ENCODE measurements around the gene BMPR1A.
"Not testable (repeated sequence)": the region's sequence is repeated elsewhere in the genome, so short reads cannot be mapped to it uniquely, and the experiment has no call there.

BMPR1A gene

DNA sequence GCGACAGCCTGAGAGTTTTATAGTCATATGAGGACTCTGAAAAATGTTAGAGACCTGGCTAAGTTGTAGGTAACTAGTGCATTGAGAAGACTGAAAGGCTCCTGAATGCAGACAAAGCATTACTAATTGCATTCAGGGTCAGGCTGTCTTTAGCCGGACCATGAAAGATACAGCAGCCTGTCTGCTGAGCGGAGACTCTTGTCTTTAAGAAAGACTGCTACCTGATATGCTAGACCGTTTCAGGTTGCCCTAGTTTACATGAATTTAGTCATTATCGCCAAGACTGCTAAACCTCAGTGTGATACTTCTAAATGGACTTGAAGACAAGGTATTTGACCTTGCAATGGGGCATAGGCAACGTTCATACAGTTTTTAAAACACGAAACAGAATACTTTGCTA, 81.2 kb downstream of the BMPR1A start:
- in situ Hi-C loops (cut with MboI; ENCODE audit: low sequenced_read_pairs) = no loop called here

DNA sequence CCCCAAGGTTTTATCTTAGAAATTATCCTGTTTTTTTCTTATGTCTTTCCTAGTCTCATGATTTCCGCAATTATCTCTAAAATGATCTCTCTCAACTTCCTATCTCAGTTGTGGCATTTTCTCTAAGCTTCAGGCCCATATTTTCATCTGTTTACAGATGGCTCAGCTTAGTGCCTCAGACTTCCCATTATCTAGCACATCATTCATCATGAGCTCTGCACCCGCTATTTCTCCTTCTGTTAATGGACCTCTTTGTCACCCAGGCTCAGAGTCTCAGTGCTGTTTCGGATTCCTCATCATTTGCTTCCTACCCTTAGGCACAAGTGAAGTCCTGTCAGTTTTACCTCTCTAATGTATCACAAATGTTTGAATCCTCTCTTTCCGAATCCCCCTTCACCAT, 84.1 kb downstream of the BMPR1A start:
- in situ Hi-C loops (cut with MboI; ENCODE audit: low sequenced_read_pairs) = no loop called here

DNA sequence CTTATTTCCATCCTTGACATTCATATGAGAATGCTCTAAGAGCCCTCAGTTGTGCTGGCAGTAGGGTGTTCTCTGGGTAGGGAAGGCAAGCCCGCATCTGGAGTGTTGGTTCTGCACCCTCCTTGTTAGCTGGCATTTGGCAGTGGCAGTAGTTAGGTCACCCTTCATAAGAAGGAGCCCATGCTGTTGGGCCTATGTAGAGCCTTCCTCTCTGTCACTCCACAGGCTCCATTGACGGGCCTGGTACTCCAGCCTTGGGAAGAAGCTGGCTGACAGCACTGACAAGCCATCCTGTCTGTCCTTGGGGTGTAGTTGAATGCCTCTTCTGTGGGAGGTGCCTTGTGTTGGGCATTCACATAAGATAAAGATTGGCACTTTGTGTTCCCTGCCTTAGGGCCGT, 89.7 kb downstream of the BMPR1A start:
- in situ Hi-C loops (cut with MboI; ENCODE audit: low sequenced_read_pairs) = no loop called here

DNA sequence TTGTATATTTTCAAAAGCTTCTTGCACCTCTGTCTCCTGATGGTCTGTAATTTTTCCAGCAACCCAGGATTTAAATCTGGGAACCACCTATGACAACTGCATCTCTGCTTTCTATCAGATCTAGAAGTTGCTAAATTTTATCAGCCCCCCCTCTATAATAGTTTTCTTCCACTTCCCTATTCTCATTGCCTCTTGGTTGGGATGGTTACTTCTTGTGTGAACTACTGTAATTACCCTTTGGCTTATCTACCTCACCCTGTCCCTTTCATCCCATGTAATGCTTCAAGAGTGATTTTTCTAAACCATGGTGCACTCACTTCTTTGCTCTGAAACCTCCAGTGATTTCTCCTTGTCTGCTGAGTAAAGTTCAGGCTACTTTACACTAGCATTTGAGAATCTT, 92.3 kb downstream of the BMPR1A start:
- in situ Hi-C loops (cut with MboI; ENCODE audit: low sequenced_read_pairs) = no loop called here

DNA sequence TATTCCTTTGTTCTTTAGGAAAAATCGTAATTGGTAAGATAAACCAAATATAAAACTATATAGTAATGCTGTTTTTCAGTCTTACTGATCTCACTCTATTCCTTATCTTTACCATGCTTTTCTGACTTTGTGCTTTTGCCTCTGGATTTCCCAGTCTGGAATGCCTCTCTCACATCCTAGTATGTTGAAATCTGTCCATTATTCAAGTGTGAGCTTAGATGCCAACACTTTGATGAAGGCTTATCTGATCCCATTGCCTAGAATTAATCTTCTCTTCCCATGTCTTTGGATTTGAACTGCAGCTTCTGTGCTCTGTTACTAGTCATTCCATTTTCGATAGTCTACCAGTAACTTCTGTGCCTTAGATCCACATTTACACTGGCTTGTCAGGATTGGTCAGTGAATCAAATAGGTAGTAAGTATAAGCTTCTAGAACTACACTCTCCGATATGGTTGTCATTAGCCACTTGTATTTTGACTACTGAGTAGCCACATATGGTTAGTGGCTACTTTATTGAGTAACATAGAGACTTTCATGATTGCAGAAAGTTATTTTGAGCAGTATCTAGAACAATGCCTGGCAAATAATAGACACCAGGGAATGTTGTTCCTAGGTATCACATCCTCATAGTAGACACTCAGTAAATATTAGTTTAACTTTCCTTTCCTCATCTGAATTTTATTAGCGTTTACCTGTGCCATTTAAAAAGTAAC, 92.9 kb downstream of the BMPR1A start:
- in situ Hi-C loops (cut with MboI; ENCODE audit: low sequenced_read_pairs) = no loop called here

DNA sequence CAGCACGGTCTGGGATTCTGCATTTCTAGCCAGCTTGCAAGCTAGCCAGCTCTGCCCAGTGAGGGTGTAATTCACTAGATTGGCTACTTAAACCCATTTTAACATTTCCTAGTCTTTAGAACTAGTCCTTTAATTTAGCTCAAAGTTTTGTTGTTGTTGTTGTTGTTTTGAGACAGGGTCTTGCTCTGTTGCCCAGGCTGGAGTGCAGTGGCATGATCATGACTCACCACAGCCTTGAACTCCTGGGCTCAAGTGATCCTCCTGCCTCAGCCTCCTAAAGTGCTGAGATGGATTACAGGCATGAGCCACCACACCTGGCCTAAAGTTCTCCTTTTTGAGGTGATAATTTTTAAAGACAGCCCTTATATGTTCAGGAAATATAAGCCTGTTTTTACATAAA, 94.1 kb downstream of the BMPR1A start:
- in situ Hi-C loops (cut with MboI; ENCODE audit: low sequenced_read_pairs) = no loop called here

DNA sequence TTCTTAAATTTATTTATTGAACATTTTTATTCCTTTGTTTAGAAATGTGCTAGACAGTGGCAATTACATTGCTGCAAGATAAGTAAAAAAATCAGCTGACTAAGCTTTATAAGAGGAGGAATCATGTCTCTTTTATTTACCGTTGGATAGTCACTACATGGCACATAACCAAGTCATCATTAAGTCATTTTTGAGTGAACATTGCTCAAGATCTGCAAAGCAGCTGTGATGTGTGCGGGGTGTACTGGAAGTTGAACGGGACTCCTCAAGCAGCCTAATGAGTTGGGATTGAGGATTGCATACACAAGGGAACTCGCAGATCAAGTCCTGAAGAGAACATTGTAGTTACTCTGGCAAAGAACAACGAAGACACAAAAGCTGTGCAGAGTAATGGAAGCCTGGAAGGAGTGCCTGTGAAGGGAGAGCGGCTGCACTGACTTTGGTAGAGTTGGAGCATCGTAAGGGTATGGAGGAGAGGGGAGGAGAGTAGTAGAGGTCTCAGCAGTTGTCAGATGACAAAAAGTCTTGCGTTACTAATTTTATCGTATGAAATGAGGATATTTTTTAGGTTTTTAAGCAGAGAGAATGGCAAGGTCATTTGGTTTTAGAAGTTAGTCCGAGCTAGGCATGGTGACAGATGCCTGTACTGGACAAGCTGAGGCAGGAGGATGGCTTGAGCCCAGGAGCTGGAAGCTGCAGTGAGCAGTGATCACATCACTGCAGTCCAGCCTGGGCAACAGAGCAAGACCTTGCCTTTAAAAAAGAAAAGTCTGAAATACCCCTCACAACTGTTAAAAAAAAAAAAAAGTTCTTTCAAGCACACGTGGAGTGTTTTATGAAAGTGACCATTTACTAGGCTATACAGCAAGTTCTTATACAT, 95.1 kb downstream of the BMPR1A start:
- in situ Hi-C loops (cut with MboI; ENCODE audit: low sequenced_read_pairs) = no loop called here

DNA sequence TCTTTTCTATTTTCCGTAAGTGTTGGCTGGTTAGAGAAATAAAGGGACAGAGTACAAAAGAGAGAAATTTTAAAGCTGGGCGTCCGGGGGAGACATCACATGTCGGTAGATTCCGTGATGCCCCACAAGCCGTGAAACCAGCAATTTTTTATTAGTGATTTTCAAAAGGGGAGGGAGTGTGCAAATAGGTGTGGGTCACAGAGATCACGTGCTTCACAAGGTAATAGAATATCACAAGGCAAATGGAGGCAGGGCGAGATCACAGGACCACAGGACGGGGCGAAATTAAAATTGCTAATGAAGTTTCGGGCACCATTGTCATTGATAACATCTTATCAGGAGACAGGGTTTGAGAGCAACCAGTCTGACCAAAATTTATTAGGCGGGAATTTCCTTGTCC, 97.2 kb downstream of the BMPR1A start:
- in situ Hi-C loops (cut with MboI; ENCODE audit: low sequenced_read_pairs) = not testable (repeated sequence)

DNA sequence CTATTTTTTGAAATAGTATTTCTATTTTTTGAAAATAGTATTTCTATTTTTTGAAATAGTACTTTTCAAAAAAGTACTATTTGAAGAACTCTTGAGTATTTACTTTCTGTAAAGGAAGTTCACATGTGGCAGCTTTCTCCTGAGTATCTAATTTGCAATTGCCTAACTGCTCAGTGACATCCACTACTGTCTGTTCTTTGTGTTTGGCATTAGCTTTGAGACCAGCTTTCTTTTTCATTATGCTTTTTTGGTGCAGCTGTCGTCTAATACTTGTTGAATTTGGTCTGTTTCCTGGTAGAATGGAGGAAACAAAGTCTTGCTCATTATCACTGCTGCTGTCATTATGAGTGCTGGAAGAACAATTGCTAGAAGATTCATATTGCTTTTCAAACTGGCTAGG, 99.1 kb downstream of the BMPR1A start:
- in situ Hi-C loops (cut with MboI; ENCODE audit: low sequenced_read_pairs) = no loop called here

DNA sequence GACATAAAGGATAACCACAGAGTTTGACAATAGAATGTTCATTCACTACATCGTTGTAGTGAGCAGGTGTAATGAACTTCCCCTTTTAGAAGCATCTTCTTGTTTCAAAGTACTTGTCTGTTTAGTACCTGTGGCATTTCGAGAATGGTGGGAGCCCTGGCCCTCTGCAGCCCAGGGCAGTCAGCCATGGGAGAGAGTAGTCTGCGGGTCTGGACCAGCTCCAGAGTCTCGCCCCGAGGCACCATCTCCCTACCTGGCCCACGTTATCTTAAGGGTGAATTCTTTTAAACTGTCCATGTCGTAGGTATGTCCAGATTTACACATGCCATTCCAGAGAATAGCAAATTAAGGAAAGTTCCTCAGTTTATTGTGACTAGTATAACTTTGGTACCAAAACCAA, 99.7 kb downstream of the BMPR1A start:
- in situ Hi-C loops (cut with MboI; ENCODE audit: low sequenced_read_pairs) = no loop called here

DNA sequence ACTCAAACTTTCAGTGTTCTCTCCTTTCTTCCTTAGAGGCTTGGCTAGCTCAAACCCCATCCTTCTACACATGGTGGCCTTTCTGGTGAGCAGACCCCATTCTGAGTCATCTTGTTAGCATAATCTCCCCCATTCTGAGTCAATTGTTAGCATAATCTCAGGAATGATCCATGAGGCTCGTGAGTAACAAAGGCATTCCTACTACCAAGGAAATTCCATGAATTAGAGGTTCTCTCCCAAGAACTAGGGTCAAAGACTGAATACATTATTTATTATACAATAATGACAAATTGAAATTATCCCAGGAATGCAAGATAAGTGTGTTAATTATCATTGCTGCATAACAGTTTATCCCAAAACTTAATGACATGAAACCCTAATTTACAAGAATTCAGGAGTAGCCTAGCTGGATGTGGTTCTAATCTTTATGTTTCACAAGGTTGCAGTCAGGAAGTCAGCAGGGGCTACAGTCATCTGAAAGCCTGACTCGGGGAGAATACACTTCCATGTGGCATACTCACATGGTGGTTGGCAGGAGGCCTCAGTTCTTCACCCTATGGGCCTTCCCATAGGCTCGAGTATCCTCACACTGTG, 100.8 kb downstream of the BMPR1A start:
- in situ Hi-C loops (cut with MboI; ENCODE audit: low sequenced_read_pairs) = no loop called here

DNA sequence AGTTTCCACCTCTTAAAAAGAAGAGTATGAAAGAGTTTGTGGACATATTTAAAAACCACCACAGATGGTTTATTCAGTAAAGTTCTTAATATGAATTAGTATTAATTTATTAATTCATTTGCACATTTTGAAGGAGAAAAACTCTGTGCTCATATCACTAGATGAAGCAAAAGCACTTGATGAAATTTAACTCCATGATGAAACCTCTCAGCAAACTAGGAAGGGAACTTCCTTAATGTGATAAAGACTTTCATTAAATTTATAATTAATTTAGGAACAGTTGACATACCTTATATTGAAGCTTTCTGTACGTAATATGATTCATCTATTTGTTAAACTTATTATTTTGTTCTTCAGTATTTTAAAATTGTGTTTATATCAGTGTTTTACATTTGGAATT, 101.6 kb downstream of the BMPR1A start:
- in situ Hi-C loops (cut with MboI; ENCODE audit: low sequenced_read_pairs) = no loop called here

DNA sequence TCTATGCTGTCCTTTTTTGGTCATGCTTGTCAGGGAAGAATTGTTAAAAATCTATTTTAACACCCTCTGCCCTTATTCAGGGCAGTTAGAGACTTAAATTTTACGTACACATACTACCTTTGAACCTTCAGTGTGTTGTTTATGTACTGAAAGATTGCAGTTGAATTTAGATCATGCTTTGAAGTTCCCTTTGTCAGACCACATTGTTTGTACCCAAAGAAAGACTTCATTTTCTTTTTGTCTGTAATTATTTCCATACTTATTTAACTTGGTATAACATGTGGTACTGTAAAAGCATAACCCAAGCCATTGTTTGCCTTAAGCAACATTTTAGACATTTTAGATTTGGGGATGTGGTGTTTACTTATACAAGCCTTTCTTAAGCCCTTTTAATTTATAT, 104.9 kb downstream of the BMPR1A start:
- in situ Hi-C loops (cut with MboI; ENCODE audit: low sequenced_read_pairs) = no loop called here

DNA sequence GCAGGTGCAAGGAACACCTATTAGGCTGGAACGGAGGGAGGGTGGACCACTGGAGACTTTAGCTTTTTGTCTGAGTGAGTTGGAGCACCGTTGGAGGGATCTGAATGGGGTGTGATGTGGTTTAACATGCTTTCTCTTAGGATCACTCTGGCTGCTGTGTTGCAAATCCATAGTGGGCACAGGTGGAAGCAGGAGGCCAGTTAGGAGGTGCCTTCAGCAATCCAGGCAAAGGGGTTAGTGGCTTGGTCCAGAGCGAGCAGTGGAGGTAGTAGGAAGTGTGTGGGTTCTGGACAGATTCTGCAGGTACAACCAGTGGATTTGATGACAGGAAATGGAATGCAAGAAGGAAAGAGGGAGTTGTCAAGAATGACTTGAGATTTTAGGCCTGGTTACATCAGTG, 106.0 kb downstream of the BMPR1A start:
- in situ Hi-C loops (cut with MboI; ENCODE audit: low sequenced_read_pairs) = no loop called here

DNA sequence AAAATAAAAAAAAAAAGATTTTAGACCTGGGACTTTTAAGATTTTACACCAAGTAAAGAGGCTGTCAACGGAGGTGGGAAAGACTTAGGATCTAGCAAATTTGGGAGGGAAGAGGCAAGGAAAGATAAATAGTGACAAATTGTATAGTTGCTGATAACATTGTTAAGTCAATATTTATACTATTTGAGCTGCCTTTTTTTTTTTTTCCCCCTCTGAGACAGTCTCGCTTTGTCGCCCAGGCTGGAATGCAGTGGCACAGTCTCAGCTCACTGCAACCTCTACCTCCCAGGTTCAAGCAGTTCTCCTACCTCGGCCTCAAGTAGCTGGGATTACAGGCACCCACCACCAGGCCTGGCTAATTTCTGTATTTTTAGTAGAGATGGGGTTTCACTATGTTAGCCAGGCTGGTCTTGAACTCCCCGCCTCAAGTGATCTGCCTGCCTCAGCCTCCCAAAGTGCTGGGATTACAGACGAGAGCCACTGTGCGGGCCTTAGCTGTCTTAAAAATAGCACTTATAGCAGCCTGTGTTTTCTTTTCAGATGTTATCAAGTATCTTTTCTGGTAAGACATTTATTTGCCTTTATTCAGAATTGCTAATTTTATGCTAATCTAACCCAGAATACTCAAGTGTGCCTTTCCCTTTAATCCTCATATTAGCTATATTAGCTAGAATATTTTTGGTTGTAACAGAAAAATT, 106.5 kb downstream of the BMPR1A start:
- in situ Hi-C loops (cut with MboI; ENCODE audit: low sequenced_read_pairs) = no loop called here

DNA sequence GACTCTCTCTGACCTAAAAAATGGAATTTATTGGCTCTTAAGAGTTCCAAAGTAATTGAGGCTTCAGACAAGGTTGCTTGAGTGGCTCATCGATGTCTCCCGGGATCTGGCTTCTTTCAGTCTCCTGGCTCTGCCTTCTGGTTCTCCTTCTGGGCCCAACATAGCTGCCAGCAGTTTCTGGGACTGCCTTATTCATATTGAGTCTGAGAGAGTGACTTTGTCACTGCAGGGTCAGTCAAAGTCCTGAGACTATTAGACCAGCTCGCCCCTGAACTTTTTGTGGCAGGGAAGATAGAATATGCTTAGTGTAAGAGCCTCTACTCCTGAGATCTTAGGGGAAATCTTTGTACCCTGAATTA, 107.0 kb downstream of the BMPR1A start:
- in situ Hi-C loops (cut with MboI; ENCODE audit: low sequenced_read_pairs) = no loop called here

DNA sequence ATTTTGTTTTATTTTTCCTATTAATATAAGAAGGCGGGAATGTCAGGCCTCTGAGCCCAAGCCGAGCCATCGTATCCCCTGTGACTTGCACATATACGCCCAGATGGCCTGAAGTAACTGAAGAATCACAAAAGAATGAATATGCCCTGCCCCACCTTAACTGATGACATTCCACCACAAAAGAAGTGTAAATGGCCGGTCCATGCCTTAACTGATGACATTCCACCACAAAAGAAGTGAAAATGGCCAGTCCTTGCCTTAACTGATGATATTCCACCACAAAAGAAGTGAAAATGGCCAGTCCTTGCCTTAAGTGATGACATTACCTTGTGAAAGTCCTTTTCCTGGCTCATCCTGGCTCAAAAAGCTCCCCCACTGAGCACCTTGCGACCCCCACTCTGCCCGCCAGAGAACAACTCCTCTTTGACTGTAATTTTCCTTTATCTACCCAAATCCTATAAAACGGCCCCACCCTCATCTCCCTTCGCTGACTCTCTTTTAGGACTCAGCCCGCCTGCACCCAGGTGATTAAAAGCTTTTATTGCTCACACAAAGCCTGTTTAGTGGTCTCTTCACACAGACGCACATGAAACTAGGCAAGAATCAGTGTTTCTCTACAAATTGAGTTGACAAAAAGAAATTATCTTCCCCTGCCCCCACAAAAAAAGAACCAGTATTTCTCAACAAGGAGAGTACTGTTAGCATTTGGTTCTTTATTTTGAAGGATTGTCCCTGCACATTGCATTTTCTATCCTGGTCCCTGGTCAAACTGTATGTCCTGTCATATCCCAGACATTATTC, 108.8 kb downstream of the BMPR1A start:
- in situ Hi-C loops (cut with MboI; ENCODE audit: low sequenced_read_pairs) = not testable (repeated sequence)

DNA sequence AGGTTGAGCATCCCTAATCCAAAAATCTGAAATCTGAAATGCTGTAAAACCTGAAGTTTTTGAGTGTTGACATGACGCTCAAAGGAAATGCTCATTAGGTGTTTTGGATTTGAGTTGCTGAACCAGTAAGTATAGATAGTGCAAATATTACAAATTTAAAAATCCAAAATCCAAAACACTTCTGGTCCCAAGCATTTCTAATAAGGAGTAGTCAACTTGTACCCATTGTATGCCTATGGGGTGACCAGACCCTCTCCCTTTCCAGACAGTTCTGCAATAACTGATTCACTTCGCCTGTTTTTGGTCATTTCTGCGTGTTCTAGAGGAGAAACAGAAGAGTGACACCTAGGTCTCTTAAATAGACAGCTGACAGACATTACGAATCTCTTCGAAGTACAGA, 110.7 kb downstream of the BMPR1A start:
- in situ Hi-C loops (cut with MboI; ENCODE audit: low sequenced_read_pairs) = no loop called here

DNA sequence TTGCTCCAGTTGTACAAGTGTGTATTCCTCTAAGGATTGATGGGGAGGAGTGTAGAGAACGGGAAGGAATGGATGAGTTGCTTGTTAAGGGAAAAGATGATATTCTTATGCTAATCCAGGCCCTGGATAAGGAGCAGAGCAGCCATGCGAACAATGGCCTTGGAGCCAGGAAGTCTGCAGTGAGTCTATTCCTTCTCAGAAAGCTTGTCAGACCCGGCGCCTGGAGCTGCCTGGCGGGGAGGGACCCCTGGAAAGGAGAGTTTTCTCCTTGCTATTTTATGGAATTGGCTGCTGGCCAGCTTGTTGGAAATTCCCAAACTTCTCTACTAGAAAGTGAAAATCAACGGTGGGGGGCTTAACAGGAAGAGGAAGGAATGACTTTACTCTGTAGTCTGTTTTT, 111.9 kb downstream of the BMPR1A start:
- in situ Hi-C loops (cut with MboI; ENCODE audit: low sequenced_read_pairs) = no loop called here

DNA sequence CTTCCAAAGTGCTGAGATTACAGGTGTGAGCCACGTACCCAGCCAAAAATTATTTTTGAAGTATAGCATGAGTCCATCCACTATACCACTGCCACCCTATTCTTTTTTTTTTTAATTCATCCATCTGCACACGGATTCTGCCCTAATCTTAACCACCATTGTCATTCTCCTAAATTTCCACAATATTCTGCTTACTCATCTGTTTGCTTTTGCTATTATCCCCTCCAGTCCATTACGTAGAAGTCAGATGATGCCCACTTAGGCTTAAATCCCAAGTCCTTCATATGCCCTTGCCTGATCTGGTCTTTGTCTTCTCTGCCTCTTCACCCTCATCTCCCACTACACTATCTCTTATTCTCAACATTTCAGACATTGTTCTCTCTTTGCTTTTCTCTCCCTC, 114.3 kb downstream of the BMPR1A start:
- in situ Hi-C loops (cut with MboI; ENCODE audit: low sequenced_read_pairs) = no loop called here
